GM19324 (cell line): Measurements from ENCODE around the gene GPR173.

Experiments used
- ATAC-seq: cut with Tn5 transposase; IDR thresholded peaks from one replicate; pipeline ENCODE4 v1.9.1; 2021; ENCODE audit warnings: mild to moderate bottlenecking, moderate library complexity; ENCODE audit not compliant: unreplicated experiment, low FRiP score

Gene GPR173

DNA sequence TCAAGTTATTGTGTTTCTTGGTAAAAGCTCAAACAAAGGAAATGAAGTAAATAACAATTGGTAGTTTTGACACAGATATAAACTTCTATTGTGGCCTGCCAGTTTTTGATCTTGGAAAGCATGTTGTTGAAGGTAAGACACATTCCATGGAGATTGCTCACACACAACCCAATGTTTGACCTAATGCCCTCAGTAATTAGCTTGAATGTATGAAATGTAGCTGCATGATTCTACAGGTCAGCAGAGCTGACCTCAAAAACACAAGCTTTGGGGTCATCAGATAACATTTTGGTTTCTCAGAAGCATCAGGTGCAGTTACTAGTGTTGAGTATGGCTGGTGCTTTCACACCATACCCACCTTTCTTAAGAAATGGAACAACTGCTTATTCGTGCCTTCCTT is 16.5 kb downstream of the GPR173 start:
- no peak for ATAC-seq

DNA sequence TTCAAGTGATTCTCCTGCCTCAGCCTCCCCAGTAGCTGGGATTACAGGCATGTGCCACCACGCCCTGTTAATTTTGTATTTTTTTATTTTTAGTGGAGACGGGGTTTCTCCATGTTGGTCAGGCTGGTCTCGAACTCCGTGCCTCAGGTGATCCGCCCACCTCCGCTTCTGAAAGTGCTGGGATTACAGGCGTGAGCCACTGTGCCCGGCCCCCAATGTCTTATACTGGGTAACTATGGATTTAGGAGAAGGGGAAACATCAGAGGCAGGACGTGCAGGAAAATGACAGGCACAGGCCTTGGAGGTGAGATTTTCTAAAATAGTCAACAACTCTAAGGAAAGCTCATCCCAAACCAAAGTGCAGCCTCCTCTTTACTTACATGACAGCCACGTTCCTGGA is 22.5 kb downstream of the GPR173 start:
- no peak for ATAC-seq

DNA sequence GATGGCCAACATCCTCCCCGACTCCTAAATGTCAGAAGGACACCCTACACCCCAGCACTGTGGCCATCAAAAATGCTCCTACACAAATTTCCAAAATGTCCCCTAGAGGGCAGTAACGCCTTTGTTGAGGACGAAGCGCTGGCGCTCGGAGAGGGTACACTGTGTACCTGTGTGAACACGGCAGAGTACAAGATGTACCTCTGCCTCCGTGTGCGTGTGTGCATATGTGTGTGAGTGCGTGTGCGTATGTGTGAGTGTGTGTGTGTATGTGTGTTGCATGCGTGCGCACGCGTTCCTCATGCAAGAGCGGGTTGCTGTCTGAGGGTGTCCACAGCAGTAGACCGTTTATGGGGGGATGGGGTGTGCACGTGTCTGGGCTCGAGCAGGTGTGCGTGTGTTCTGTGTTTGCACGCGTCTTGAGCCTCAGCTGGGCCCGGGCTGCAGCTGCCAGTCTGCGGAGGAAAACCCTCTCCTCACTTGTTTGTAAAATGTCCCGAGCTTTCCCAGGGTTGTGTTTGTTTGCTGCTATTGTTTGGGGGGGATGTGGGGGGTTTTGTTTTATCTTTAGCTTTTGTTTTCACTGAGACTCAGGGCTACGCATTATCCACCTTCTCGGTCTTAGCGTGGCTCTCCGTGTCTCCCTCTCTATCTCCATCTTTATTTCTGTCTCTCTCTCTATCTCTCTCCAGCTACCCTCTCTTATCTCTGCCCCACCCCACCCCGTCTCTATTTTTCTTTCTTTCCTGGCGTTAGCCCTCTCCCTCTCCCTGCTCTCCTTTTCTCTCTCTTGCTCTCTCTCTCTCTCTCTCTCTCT is 23.2 kb downstream of the GPR173 start:
- ATAC-seq: peak; percentile 74

DNA sequence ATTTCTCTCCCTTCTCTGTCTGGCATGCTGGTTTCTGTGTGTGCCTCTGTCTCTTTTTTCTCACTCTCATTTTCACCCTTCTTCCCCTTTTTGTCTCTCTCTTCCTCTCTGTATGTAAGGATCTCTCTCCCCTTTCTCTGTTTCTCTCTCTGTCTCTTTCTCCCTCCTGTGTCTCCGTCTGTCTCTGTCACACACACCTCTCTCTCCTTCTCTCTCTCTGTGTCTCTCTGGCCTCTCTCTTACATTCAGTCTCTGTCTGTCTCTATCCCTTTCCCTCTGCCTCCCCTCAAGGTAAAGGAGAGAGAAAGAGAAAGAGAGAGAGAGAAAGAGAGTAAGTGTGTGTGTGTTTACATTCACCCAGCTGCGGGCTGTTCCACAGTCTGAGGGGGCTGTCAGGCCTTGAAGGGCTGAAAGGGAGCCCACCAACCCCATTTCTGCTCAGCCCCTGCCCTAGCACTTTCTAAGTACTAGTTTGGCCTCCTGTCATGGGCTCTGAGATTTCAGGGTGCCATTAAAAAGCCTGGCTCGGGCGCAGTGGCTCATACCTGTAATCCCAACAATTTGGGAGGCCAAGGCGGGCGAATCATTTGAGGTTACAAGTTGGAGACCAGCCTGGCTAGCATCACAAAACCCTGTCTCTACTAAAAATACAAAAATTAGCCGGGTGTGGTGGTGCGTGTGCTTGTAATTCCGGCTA is 24.0 kb downstream of the GPR173 start:
- ATAC-seq: no peak

DNA sequence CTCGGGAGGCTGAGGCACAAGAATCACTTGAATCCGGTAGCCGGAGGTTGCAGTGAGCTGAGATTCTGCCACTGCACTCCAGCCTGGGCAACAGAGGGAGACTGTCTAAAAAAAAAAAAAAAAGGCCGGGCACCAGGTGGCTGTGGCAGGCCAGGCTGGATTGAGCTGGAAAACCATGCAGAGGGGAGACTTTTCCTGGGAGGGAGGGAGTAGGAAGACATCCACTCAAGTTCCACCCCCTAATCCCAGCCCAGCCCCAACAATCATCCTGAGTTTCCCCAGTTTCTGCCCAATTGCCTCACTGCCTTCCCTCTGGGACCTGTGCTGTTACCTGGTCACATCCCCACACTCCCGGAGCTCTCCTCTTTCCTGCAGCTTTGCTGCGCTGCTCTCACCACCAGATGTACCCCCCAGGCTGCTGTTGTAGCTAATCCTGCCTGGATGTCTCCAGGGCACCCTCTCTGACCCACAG is 24.6 kb downstream of the GPR173 start:
- no peak for ATAC-seq

DNA sequence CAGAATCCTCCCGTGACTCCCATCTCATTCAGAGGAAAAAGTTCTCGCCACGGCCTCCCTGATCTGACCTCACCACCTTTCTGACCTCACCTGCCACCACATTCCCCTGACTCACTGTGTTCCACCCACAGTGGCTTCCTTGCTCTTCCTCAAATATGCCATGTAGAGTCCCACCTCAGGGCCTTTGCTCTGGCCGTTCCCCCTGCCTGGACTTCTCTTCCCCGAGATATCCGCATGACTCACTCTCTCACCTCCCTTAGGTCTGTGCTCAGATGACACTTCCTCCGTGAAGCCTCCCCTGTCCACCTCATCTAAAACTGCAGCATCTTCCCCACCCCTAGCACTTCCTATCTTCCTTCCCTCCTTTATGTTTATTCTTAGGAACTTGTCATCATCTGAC is 26.4 kb downstream of the GPR173 start:
- ATAC-seq: no peak

DNA sequence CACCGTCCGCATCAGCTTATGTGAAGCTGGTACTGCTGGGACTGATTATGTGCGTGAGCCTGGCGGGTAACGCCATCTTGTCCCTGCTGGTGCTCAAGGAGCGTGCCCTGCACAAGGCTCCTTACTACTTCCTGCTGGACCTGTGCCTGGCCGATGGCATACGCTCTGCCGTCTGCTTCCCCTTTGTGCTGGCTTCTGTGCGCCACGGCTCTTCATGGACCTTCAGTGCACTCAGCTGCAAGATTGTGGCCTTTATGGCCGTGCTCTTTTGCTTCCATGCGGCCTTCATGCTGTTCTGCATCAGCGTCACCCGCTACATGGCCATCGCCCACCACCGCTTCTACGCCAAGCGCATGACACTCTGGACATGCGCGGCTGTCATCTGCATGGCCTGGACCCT is 28.1 kb downstream of the GPR173 start:
- no peak for ATAC-seq

DNA sequence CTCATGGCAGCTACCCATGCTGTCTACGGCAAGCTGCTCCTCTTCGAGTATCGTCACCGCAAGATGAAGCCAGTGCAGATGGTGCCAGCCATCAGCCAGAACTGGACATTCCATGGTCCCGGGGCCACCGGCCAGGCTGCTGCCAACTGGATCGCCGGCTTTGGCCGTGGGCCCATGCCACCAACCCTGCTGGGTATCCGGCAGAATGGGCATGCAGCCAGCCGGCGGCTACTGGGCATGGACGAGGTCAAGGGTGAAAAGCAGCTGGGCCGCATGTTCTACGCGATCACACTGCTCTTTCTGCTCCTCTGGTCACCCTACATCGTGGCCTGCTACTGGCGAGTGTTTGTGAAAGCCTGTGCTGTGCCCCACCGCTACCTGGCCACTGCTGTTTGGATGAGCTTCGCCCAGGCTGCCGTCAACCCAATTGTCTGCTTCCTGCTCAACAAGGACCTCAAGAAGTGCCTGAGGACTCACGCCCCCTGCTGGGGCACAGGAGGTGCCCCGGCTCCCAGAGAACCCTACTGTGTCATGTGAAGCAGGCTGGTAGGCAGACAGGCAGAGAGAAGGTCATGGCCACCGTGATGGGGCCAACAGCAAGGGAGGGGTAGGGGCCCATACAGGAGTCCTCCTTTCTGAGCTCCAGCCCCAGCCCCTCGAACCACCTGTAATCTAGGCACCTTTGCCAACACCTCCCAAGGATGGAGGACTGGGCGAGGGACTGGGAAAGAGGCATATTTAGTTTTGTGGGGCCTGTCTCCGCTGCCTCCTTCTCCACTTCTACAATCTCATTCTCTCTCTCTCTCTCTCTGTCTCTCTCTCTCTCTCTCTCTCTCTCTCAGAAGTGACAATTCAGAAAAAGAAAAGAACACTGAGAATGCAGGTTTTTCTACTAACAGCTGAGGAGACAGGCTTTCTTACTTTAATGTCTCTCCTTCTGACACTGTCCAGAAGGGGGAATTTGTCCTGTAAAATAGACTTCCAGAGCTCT is 28.9 kb downstream of the GPR173 start:
- no peak for ATAC-seq

DNA sequence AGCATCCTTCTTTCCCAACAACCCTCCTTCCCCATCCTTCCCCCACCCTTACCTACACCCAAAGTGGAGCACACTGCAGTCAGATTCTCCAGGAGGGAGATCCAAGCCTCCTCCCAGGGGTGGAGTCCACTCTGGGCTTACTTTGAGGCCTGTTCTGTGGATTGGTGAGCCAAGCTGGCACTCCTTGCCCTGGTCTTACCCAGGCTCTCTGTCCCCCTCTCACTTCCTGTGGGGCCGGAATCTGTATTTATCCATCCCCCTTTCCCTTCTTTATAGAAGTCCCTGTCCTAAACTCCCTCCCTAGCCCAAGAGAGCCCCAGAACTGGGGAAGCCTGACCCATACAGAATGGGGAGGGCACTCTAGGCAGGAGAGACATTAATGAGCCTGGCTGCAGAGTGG is 30.4 kb downstream of the GPR173 start:
- no peak for ATAC-seq

DNA sequence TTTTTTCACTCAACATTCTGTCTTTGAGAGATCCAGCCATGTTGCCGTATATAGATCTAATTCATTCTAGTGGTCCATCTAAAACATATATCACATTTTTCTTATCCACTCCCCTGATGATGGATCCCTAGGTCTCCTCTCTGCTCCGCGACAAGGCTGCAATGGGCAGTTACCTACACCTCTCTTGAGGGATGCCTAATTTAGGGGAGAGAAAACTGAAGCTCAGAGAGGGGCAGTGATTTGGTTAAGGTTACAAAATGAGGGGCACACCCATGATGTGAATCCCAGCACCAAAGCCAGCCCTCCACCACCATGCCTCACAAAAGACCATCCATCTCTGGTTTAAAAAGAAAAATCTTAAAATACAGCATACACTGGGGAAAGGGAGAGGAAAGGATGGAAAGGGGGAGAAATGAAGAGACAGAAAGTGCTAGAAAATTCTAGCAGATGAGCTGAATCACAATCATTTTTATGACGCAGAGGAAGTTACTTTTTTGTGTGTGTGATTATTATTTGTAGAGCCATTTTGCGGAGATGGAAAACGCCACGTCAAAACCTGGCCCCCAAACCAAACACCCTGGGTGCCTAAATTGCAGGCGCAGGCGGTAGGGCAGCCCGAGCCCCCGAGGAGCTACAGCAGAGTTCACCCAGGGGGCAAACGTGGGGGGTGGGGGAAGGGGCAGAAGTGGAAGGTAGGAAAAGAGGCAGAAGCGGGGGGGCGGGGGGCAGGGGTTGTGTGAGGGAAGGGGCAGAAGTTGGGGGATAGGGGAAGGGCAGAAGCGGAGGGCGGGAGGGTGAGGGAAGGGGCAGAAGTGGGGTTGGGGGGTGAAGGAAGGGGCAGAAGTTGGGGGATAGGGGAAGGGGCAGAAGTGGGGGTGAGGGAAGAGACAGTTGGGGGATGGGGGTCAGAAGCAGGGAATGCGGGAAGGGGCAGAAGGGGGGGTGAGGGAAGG is 32.3 kb downstream of the GPR173 start:
- ATAC-seq: no peak

DNA sequence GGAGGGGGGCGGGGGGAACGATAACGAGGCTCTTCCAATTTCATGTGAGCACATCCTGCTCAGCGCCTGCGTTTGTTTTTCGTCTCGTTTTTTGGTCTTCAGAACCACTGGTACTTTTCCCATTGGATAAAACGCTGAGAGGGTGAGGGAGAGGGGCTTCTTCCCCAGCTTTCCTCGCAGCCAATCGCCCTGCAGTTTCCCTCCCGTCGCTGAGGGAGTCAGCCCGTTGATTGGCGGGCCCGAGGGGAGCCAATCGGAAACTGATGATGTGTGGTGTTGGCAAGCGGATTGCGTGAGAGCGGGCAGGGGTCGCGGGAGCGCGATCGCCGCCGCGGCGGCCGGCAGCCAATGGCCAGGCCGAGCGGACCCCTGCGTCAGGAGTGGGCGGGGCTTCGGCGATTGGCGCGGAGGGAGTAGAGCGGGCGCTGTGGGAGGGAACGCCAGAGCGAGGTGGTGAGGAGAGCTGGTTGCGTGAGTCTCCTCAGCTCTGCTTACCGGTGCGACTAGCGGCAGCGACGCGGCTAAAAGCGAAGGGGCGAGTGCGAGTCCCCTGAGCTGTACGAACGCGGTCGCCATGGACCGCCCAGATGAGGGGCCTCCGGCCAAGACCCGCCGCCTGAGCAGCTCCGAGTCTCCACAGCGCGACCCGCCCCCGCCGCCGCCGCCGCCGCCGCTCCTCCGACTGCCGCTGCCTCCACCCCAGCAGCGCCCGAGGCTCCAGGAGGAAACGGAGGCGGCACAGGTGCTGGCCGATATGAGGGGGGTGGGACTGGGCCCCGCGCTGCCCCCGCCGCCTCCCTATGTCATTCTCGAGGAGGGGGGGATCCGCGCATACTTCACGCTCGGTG is 33.6 kb downstream of the GPR173 start, which contains the start of gene TSPYL2:
Gene TSPYL2 (plus strand): TSS at position 443 of the 848 bp plus-strand sequence. CDS start 132 bp downstream, at position 575.
- peak; percentile 96 for ATAC-seq

DNA sequence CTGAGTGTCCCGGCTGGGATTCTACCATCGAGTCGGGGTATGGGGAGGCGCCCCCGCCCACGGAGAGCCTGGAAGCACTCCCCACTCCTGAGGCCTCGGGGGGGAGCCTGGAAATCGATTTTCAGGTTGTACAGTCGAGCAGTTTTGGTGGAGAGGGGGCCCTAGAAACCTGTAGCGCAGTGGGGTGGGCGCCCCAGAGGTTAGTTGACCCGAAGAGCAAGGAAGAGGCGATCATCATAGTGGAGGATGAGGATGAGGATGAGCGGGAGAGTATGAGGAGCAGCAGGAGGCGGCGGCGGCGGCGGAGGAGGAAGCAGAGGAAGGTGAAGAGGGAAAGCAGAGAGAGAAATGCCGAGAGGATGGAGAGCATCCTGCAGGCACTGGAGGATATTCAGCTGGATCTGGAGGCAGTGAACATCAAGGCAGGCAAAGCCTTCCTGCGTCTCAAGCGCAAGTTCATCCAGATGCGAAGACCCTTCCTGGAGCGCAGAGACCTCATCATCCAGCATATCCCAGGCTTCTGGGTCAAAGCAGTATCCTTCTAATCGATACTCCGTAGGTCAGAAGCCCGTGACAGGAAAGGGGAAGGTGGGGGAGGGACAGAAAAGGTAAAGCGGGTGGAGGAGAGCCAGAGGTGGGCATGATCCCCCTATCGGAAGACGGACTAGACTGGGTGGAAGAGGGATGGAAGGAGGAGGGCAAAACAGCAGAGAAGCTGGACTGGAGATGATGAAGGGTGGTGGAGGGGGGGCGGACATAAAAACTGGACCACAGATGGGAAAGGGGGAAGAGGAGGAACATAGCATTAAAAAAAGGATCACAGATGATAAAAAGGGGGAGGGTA is 34.4 kb downstream of the GPR173 start:
- ATAC-seq: no peak

DNA sequence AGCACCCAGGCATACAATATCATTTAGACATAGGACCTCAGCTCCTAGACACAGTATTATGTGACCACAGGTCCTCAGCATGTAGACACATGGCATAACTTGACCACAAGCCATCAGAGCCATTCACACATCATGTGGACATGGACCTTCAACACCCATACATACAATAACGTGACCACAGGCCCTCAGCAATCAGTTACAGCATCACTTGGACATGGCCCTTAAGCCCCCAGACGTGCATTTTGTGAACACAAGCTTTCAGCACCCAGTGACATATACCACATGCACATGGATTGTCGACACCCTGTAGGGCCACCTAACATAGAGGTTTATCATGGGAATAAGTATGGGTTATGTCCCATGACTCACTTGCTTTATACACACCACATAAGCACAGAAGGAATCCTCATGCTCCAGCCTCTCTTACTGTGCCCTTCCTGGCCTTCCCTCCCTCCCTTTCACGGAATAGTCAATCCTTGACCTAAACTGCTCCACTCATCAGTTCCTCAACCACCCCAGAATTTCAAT is 35.5 kb downstream of the GPR173 start:
- no peak for ATAC-seq

DNA sequence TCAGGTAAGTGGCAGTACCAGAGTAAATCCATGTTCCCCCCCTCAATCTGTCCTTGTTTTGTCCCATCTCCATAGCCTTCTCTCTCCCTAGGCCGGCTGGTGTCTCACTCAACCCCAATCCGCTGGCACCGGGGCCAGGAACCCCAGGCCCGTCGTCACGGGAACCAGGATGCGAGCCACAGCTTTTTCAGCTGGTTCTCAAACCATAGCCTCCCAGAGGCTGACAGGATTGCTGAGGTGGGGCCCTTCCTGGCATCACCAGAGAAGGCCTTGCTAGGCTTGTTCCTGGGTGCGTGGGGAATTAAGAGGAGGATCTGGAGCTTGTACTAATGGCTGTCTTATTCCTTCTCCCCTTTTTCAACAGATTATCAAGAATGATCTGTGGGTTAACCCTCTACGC is 36.3 kb downstream of the GPR173 start:
- ATAC-seq: no peak

DNA sequence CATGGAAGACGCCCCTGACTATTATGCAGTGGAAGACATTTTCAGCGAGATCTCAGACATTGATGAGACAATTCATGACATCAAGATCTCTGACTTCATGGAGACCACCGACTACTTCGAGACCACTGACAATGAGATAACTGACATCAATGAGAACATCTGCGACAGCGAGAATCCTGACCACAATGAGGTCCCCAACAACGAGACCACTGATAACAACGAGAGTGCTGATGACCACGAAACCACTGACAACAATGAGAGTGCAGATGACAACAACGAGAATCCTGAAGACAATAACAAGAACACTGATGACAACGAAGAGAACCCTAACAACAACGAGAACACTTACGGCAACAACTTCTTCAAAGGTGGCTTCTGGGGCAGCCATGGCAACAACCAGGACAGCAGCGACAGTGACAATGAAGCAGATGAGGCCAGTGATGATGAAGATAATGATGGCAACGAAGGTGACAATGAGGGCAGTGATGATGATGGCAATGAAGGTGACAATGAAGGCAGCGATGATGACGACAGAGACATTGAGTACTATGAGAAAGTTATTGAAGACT is 37.2 kb downstream of the GPR173 start:
- ATAC-seq: no peak

DNA sequence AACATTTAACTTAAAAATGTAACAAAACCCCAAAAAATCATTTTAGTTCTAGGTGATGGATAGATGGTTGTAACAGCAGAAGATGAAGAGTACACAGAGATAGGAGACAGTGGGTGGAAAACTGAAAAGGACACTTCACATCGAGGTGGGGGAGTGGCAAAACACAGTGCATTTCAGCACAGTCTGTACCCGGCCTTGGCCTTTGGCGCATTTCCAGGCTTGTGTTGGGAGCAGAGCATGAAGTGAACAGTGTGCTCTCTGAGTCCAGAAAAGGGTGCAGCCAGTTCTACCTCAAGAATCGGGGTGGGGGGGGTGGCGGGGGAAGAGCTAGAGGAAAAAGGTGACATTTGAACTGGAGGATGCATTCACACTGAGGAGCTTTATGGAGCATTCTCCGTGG is 37.9 kb downstream of the GPR173 start:
- no peak for ATAC-seq

DNA sequence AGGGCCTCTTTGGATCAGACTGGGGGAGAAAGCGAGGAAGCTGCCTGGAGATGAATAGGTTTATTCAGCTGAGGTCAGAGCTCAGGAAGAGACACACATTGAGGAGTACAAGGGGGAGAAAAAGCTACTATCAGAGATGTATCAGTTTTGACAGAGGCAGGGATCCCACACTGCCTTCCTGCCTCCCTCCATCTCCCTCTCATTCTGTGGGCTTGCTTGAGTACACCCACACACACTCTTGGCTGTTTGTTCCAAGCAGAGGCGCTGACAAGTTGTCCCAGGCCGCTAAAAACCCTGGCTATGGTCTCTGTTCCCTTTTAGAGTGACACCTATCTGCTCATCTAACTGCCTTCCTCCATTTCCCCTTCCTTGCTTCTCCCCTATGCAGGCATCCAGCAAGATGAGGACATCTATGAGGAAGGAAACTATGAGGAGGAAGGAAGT is 38.8 kb downstream of the GPR173 start:
- ATAC-seq: no peak
